Anterior cingulate cortex (tissue), 58 donors: Measurements from ENCODE around the gene BEX3.

Experiments
- DNase-seq, 58 donors: peaks; one replicate each; lab custom pipeline; 2025; lab: John Stamatoyannopoulos, UW

BEX3 gene

DNA sequence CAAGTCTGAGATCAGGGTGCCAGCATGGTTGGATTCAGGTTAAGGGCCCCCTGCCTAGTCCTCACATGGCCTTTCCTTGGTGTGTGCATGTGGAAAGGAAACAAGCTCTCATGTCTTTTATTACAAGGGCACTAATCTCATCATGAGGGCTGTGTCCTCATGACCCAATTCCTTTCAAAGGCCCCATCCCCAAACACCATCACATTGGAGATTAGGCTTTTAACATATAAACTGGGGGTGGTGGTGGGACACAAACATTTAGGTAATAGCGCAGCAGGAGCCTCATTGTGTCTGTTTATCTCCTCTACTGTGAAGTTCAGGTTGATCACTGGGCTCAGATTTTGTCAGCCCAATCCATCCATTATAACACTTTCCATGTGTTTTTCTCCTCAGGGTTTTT lies 41.0 kb downstream of the BEX3 start:
- DNase-seq = no peak

DNA sequence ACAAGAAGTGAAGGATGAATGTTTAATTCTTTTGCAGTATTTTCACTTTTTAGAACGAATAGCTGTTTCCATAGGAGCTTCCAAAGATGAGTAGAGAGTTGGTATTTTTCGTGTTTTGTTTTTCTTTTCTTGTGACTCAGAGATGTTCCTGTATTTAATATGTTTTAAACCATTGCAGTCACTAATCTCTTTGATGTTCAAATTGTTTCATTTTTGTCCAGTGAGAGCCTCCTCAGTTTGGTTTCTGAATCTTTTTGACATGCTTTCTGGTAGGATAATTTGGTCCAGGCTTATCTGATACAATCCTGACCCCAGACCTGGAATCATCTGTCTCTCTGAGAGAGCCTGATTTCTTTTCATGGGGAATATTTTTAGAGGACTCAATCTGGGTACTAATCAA lies 41.6 kb downstream of the BEX3 start:
- no peak for DNase-seq

DNA sequence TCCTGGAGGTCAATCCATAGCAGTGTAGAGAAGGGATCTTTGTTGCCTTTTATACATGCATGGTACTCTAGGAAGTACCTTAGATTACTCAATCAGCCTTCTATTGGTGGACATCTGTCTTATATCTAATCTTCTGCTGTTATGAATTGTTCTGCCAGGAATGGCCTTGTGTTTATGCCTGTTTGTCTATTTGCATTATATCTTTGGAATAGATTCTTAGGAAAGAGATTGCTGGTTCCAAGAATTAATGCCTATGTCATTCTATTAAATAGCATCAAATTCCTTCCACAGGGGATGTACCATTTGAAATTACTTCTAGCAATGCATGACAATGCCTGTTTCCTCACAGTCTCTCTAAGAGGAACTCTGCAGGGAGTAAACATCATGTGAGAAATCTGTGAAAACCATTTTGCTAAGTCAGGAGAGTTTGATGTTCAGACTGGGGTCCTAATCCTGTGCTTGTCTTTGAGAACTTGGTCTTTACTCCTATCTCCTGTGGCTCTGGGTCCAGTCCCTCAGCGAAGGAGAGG lies 42.5 kb downstream of the BEX3 start:
- no peak for DNase-seq

DNA sequence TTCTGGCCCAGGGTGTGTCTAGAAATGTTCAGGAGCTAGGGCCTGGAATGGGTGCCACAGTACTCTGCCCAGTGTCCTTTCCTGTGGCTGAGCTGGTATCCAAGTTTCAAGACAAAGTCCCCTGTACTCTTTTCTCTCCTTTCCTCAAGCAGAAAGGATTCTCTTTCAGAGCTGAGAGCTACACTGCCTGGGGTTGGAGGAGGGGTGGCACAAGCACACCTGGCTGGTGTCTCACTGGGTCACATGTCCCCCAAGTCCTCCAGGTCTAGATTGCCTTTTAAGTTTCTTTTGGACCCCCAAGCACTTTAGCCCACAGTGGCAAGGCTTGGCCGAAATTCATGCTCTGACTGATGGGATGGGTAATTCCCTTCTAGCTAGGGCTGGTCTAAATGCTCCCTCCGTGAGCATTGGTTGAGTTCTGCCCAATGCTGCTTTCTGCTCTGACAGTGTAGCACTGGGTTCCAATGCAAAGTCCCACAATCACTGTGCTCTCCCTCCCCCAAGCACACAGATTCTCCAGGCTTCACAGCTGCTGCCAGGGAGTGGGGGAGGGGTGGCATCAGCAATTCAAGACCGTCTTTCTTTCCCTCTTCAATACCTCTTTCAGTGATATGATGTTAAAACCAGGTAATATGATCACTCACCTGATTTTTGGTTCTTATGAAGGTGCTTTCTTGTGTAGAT lies 47.8 kb downstream of the BEX3 start:
- DNase-seq = peak in 21 of 58 donors; percentile 0 to 15 (median 1)
